NCI-H146 (cell line): ENCODE results near the gene KDM7A.
A peak's percentile ranks its signal among the peaks of the same experiment; 100 is the strongest.

ENCODE experiments used
- DNase-seq: peaks from one replicate; lab custom pipeline; 2025; lab: John Stamatoyannopoulos, UW

Gene KDM7A

GRCh38 chr7:140056431-140057142 is 120.2 kb downstream of the KDM7A start:
- DNase-seq, result no peak

- no peak for DNase-seq
Observed at GRCh38 chr7:140055833-140056232, 121.0 kb downstream of the KDM7A start.

GRCh38 chr7:140054751-140055150 is 122.0 kb downstream of the KDM7A start:
- no peak for DNase-seq

- no peak for DNase-seq
Observed at GRCh38 chr7:140053812-140054539, 122.8 kb downstream of the KDM7A start.

GRCh38 chr7:140051820-140052219 is 125.0 kb downstream of the KDM7A start:
- no peak for DNase-seq

- no peak for DNase-seq
Observed at GRCh38 chr7:140050100-140050499, 126.7 kb downstream of the KDM7A start.

GRCh38 chr7:140049339-140050024 is 127.3 kb downstream of the KDM7A start:
- peak; percentile 89 for DNase-seq

GRCh38 chr7:140048989-140049338 is 127.8 kb downstream of the KDM7A start:
- DNase-seq, result no peak

- no peak for DNase-seq
Observed at GRCh38 chr7:140048138-140048537, 128.6 kb downstream of the KDM7A start.

GRCh38 chr7:140047197-140047596 is 129.6 kb downstream of the KDM7A start:
- no peak for DNase-seq

GRCh38 chr7:140045697-140046096 is 131.1 kb downstream of the KDM7A start:
- no peak for DNase-seq

- DNase-seq, result no peak
Observed at GRCh38 chr7:140044251-140044650, 132.5 kb downstream of the KDM7A start.

GRCh38 chr7:140042386-140042670 is 134.5 kb downstream of the KDM7A start:
- no peak for DNase-seq

GRCh38 chr7:140041659-140042385 is 135.0 kb downstream of the KDM7A start:
- no peak for DNase-seq

- DNase-seq, result no peak
Observed at GRCh38 chr7:140039896-140040295, 136.9 kb downstream of the KDM7A start.

- DNase-seq, result no peak
Observed at GRCh38 chr7:140039066-140039465, 137.7 kb downstream of the KDM7A start.

- DNase-seq, result no peak
Observed at GRCh38 chr7:140036224-140036962, 140.4 kb downstream of the KDM7A start.

GRCh38 chr7:140035400-140036223 is 141.2 kb downstream of the KDM7A start:
- no peak for DNase-seq
